ENCODE data around the gene GPHN.

Gene GPHN

GRCh38 chr14:66999978-67000377 is 492.0 kb downstream of the GPHN start:
- no peaks in the 10 kb centered on the region for H3K9me3 ChIP-seq (ENCODE audit: control extremely low read depth in 1 of 5, control insufficient read depth in 4 of 5, insufficient read depth in 2 of 5, low read depth in 1 of 5, low read length in 4 of 5)
- no peak overlapping the region for H3K27ac ChIP-seq (ENCODE audit: insufficient read depth in 1 of 2, low read depth in 1 of 2, low read length in 2 of 2, poor library complexity in 1 of 2, severe bottlenecking in 2 of 2)
- H3K4me1 ChIP-seq (ENCODE audit: control extremely low read depth in 1 of 4, control insufficient read depth in 4 of 4, insufficient read depth in 4 of 4, low read length in 3 of 4) = peaks cover 0 to 7% (median 0%) of the 10 kb centered on the region in 4 experiments
- no peaks in the 10 kb centered on the region for H3K27me3 ChIP-seq (replicated peaks in 2 of 5; ENCODE audit: control insufficient read depth in 4 of 5, insufficient read depth in 5 of 5, low read length in 4 of 5)
- no peak for DNase-seq
- H3K4me3 ChIP-seq (ENCODE audit: control insufficient read depth in 1 of 7, extremely low read depth in 1 of 7, insufficient read depth in 4 of 7, low read depth in 2 of 7, low read length in 6 of 7) = no peak overlapping the region
- POLR2A ChIA-PET = no interaction called here
- H3K36me3 ChIP-seq (ENCODE audit: control insufficient read depth in 4 of 4, insufficient read depth in 4 of 4, low read length in 3 of 4) = peaks cover 0 to 3% (median 1%) of the 10 kb centered on the region in 4 experiments
- CTCF ChIA-PET = no interaction called here

GRCh38 chr14:67002994-67003753 is 495.2 kb downstream of the GPHN start:
- CTCF ChIA-PET = no interaction called here
- Histone ChIP-seq H3K27me3 (replicated peaks in 2 of 5; ENCODE audit: control insufficient read depth in 4 of 5, insufficient read depth in 5 of 5, low read length in 4 of 5) (no peaks in the 10 kb centered on the region), H3K9me3 (ENCODE audit: control extremely low read depth in 1 of 5, control insufficient read depth in 4 of 5, insufficient read depth in 2 of 5, low read depth in 1 of 5, low read length in 4 of 5) (no peaks in the 10 kb centered on the region), H3K4me3 (ENCODE audit: control insufficient read depth in 1 of 7, extremely low read depth in 1 of 7, insufficient read depth in 4 of 7, low read depth in 2 of 7, low read length in 6 of 7) (no peak overlapping the region), H3K4me1 (ENCODE audit: control extremely low read depth in 1 of 4, control insufficient read depth in 4 of 4, insufficient read depth in 4 of 4, low read length in 3 of 4) (peaks cover 0 to 7% (median 0%) of the 10 kb centered on the region in 4 experiments), H3K36me3 (ENCODE audit: control insufficient read depth in 4 of 4, insufficient read depth in 4 of 4, low read length in 3 of 4) (no peaks in the 10 kb centered on the region), H3K27ac (ENCODE audit: insufficient read depth in 1 of 2, low read depth in 1 of 2, low read length in 2 of 2, poor library complexity in 1 of 2, severe bottlenecking in 2 of 2) (no peak overlapping the region)
- POLR2A ChIA-PET = no interaction called here
- DNase-seq = no peak

GRCh38 chr14:67004521-67004920 is 496.6 kb downstream of the GPHN start:
- Histone ChIP-seq H3K36me3 (ENCODE audit: control insufficient read depth in 4 of 4, insufficient read depth in 4 of 4, low read length in 3 of 4) (no peaks in the 10 kb centered on the region), H3K4me1 (ENCODE audit: control extremely low read depth in 1 of 4, control insufficient read depth in 4 of 4, insufficient read depth in 4 of 4, low read length in 3 of 4) (peaks cover 0 to 7% (median 0%) of the 10 kb centered on the region in 4 experiments), H3K9me3 (ENCODE audit: control extremely low read depth in 1 of 5, control insufficient read depth in 4 of 5, insufficient read depth in 2 of 5, low read depth in 1 of 5, low read length in 4 of 5) (no peaks in the 10 kb centered on the region), H3K27ac (ENCODE audit: insufficient read depth in 1 of 2, low read depth in 1 of 2, low read length in 2 of 2, poor library complexity in 1 of 2, severe bottlenecking in 2 of 2) (no peak overlapping the region), H3K4me3 (ENCODE audit: control insufficient read depth in 1 of 7, extremely low read depth in 1 of 7, insufficient read depth in 4 of 7, low read depth in 2 of 7, low read length in 6 of 7) (no peak overlapping the region), H3K27me3 (replicated peaks in 2 of 5; ENCODE audit: control insufficient read depth in 4 of 5, insufficient read depth in 5 of 5, low read length in 4 of 5) (no peaks in the 10 kb centered on the region)
- WGBS (ENCODE audit: insufficient coverage) = no CpG with 5 or more reads among the region's 2 CpGs
- no peak for DNase-seq
- ChIA-PET CTCF (no interaction called here), POLR2A (no interaction called here)

DNA sequence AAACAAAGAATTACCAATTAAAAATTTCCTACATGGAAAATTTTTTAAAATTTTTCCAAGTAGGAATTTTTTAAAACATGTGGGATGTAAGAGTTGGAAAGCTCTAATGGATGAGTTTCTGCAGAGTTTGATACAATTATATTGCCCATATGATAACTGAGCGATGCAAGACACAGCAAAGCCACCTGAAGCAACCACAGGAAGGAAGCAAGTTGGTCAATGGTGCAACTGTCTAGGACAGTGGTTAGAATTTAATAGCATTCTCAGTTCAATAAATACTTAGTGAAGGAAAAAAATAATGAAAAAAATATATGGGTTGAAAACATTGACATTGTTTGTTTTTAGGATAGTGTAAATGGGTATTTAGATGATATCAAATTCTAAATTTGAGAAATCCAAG is 502.7 kb downstream of the GPHN start:
- H3K4me3 ChIP-seq (ENCODE audit: control insufficient read depth in 1 of 7, extremely low read depth in 1 of 7, insufficient read depth in 4 of 7, low read depth in 2 of 7, low read length in 6 of 7) = peak overlapping the region in 1 of 7 experiments; percentile 30
- peak; percentile 20 to 76 (median 65) for DNase-seq
- POLR2A ChIA-PET = no interaction called here
- H3K27ac ChIP-seq (ENCODE audit: insufficient read depth in 1 of 2, low read depth in 1 of 2, low read length in 2 of 2, poor library complexity in 1 of 2, severe bottlenecking in 2 of 2) = no peak overlapping the region
- H3K27me3 ChIP-seq (replicated peaks in 2 of 5; ENCODE audit: control insufficient read depth in 4 of 5, insufficient read depth in 5 of 5, low read length in 4 of 5) = no peaks in the 10 kb centered on the region
- no peaks in the 10 kb centered on the region for H3K9me3 ChIP-seq (ENCODE audit: control extremely low read depth in 1 of 5, control insufficient read depth in 4 of 5, insufficient read depth in 2 of 5, low read depth in 1 of 5, low read length in 4 of 5)
- peaks cover 3 to 16% (median 9%) of the 10 kb centered on the region in 4 experiments for H3K4me1 ChIP-seq (ENCODE audit: control extremely low read depth in 1 of 4, control insufficient read depth in 4 of 4, insufficient read depth in 4 of 4, low read length in 3 of 4)
- H3K36me3 ChIP-seq (ENCODE audit: control insufficient read depth in 4 of 4, insufficient read depth in 4 of 4, low read length in 3 of 4) = no peaks in the 10 kb centered on the region
- no CpG with 5 or more reads among the region's 1 CpG for WGBS (ENCODE audit: insufficient coverage)
- CTCF ChIA-PET = no interaction called here

DNA sequence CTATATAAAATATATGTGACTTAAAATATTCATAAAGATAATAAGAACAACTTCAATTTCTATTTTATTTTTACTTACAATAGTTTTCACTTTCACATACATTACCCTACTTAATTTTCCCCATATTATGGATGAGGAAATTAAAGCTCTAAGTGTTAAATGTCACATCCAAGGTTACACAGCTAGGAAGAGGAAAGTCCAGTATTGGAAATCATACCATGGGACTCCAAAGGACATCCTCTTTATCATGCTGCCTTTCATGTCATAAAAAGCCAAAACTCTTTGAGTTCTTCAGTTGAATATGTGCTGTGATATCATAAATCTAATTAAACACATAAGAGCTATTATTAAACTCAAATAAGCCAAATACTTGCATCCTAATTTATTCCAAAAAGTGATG is 508.9 kb downstream of the GPHN start:
- Histone ChIP-seq H3K9me3 (ENCODE audit: control extremely low read depth in 1 of 5, control insufficient read depth in 4 of 5, insufficient read depth in 2 of 5, low read depth in 1 of 5, low read length in 4 of 5) (no peaks in the 10 kb centered on the region), H3K27me3 (replicated peaks in 2 of 5; ENCODE audit: control insufficient read depth in 4 of 5, insufficient read depth in 5 of 5, low read length in 4 of 5) (no peaks in the 10 kb centered on the region), H3K27ac (ENCODE audit: insufficient read depth in 1 of 2, low read depth in 1 of 2, low read length in 2 of 2, poor library complexity in 1 of 2, severe bottlenecking in 2 of 2) (no peak overlapping the region), H3K36me3 (ENCODE audit: control insufficient read depth in 4 of 4, insufficient read depth in 4 of 4, low read length in 3 of 4) (no peaks in the 10 kb centered on the region), H3K4me1 (ENCODE audit: control extremely low read depth in 1 of 4, control insufficient read depth in 4 of 4, insufficient read depth in 4 of 4, low read length in 3 of 4) (no peaks in the 10 kb centered on the region), H3K4me3 (ENCODE audit: control insufficient read depth in 1 of 7, extremely low read depth in 1 of 7, insufficient read depth in 4 of 7, low read depth in 2 of 7, low read length in 6 of 7) (no peak overlapping the region)
- CTCF ChIA-PET = no interaction called here
- POLR2A ChIA-PET = no interaction called here
- no peak for DNase-seq

- H3K27ac ChIP-seq (ENCODE audit: insufficient read depth in 1 of 2, low read depth in 1 of 2, low read length in 2 of 2, poor library complexity in 1 of 2, severe bottlenecking in 2 of 2) = no peak overlapping the region
- H3K27me3 ChIP-seq (replicated peaks in 2 of 5; ENCODE audit: control insufficient read depth in 4 of 5, insufficient read depth in 5 of 5, low read length in 4 of 5) = no peaks in the 10 kb centered on the region
- no peaks in the 10 kb centered on the region for H3K9me3 ChIP-seq (ENCODE audit: control extremely low read depth in 1 of 5, control insufficient read depth in 4 of 5, insufficient read depth in 2 of 5, low read depth in 1 of 5, low read length in 4 of 5)
- ChIA-PET CTCF (no interaction called here), POLR2A (no interaction called here)
- DNase-seq = no peak
- H3K4me1 ChIP-seq (ENCODE audit: control extremely low read depth in 1 of 4, control insufficient read depth in 4 of 4, insufficient read depth in 4 of 4, low read length in 3 of 4) = no peaks in the 10 kb centered on the region
- H3K36me3 ChIP-seq (ENCODE audit: control insufficient read depth in 4 of 4, insufficient read depth in 4 of 4, low read length in 3 of 4) = peaks cover 0 to 2% (median 0%) of the 10 kb centered on the region in 4 experiments
- no peak overlapping the region for H3K4me3 ChIP-seq (ENCODE audit: control insufficient read depth in 1 of 7, extremely low read depth in 1 of 7, insufficient read depth in 4 of 7, low read depth in 2 of 7, low read length in 6 of 7)
Observed at GRCh38 chr14:67018720-67019119, 510.8 kb downstream of the GPHN start.

- no peaks in the 10 kb centered on the region for H3K27me3 ChIP-seq (replicated peaks in 2 of 5; ENCODE audit: control insufficient read depth in 4 of 5, insufficient read depth in 5 of 5, low read length in 4 of 5)
- CTCF ChIA-PET = no interaction called here
- peaks cover 0 to 6% (median under 1%) of the 10 kb centered on the region in 4 experiments for H3K36me3 ChIP-seq (ENCODE audit: control insufficient read depth in 4 of 4, insufficient read depth in 4 of 4, low read length in 3 of 4)
- no peak for DNase-seq
- no peak overlapping the region for H3K4me3 ChIP-seq (ENCODE audit: control insufficient read depth in 1 of 7, extremely low read depth in 1 of 7, insufficient read depth in 4 of 7, low read depth in 2 of 7, low read length in 6 of 7)
- POLR2A ChIA-PET = no interaction called here
- peaks cover 0 to 6% (median 4%) of the 10 kb centered on the region in 5 experiments for H3K9me3 ChIP-seq (ENCODE audit: control extremely low read depth in 1 of 5, control insufficient read depth in 4 of 5, insufficient read depth in 2 of 5, low read depth in 1 of 5, low read length in 4 of 5)
- H3K27ac ChIP-seq (ENCODE audit: insufficient read depth in 1 of 2, low read depth in 1 of 2, low read length in 2 of 2, poor library complexity in 1 of 2, severe bottlenecking in 2 of 2) = no peak overlapping the region
- no CpG with 5 or more reads among the region's 3 CpGs for WGBS (ENCODE audit: insufficient coverage)
- no peaks in the 10 kb centered on the region for H3K4me1 ChIP-seq (ENCODE audit: control extremely low read depth in 1 of 4, control insufficient read depth in 4 of 4, insufficient read depth in 4 of 4, low read length in 3 of 4)
Observed at GRCh38 chr14:67019796-67020195, 511.8 kb downstream of the GPHN start.
